ENCODE measurements around the gene PDIK1L. TPM values are rescaled to one million over a fixed set of nuclear protein-coding genes. Genes with fewer than 3 reads are reported as not detected.

Gene PDIK1L
- polyA plus RNA-seq, 1 donor, result 12.7 TPM

- Histone ChIP-seq H3K4me1 (ENCODE audit: control insufficient read depth, insufficient read depth, low read length) (peaks cover 16% of the 10 kb centered on the region), H3K27ac (ENCODE audit: low read length) (no peak overlapping the region), H3K9me3 (ENCODE audit: control insufficient read depth, low read depth, low read length) (peaks cover 5% of the 10 kb centered on the region), H3K4me3 (ENCODE audit: low read length) (peak overlapping the region; percentile 33), H3K36me3 (ENCODE audit: control insufficient read depth, insufficient read depth, low read length) (no peaks in the 10 kb centered on the region), H3K27me3 (ENCODE audit: control insufficient read depth, insufficient read depth, low read length) (peaks cover 32% of the 10 kb centered on the region)
- no CpG with 5 or more reads among the region's 9 CpGs for WGBS (ENCODE audit: insufficient coverage, low lambda C conversion rate)
- no peak for DNase-seq
These were observed 52.0 kb downstream of the PDIK1L start for GRCh38 chr1:26163684-26164035.

DNA sequence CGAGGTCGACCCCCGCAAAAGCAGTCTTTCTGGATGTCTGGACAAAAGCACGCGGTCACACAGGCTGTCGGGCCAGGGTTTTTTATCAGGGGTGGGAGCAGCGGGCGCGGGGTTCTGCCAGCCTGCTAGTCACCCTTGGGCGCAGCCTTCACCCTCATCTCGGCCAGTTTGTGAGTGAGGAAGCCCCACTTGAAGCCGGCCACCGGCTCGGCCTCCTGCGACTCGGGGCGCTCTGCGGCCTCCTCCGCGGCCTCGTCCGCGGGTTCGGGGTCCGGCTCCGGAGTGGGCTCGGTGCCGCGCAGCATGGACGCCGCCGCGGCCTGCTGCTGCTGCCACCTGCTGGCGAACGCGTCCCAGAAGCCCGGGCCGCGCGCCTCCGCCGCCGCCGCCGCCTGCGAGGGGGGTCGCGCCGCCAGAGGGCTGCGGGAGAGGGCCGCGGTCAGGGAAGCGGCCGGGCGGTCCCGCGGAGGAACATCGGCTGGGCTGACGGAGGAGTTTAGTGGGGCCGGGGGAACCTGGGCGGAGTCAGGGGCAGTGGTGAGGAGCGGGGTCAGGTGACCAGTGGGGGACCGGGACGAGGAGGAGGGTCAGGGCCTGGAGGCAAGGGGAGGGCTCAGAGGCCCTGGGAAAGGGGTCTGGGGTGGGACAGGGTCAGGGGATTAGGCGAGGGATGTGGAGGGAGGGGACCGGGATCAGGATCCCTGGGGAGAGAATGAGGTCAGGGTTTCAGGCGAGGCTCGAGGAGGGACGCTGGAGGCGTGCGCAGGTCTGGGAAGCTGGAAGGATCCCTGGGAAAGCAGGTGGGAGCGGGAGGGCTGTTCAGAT lies 52.6 kb downstream of the PDIK1L start:
- Histone ChIP-seq H3K36me3 (ENCODE audit: control insufficient read depth, insufficient read depth, low read length) (no peaks in the 10 kb centered on the region), H3K4me3 (ENCODE audit: low read length) (peak overlapping the region; percentile 35), H3K27me3 (ENCODE audit: control insufficient read depth, insufficient read depth, low read length) (peaks cover 32% of the 10 kb centered on the region), H3K27ac (ENCODE audit: low read length) (no peak overlapping the region), H3K9me3 (ENCODE audit: control insufficient read depth, low read depth, low read length) (peaks cover 5% of the 10 kb centered on the region), H3K4me1 (ENCODE audit: control insufficient read depth, insufficient read depth, low read length) (peaks cover 19% of the 10 kb centered on the region)
- peak in 1 of 2 donors; percentile 49 for DNase-seq
- no CpG with 5 or more reads among the region's 72 CpGs for WGBS (ENCODE audit: insufficient coverage, low lambda C conversion rate)

- no peak overlapping the region for H3K27ac ChIP-seq (ENCODE audit: low read length)
- no peaks in the 10 kb centered on the region for H3K36me3 ChIP-seq (ENCODE audit: control insufficient read depth, insufficient read depth, low read length)
- peaks cover 23% of the 10 kb centered on the region for H3K4me1 ChIP-seq (ENCODE audit: control insufficient read depth, insufficient read depth, low read length)
- no peak for DNase-seq
- H3K27me3 ChIP-seq (ENCODE audit: control insufficient read depth, insufficient read depth, low read length), result peaks cover 31% of the 10 kb centered on the region
- H3K4me3 ChIP-seq (ENCODE audit: low read length), result no peak overlapping the region
- WGBS (ENCODE audit: insufficient coverage, low lambda C conversion rate), result 58% methylated on average over 2 of the region's 19 CpGs
- peaks cover 5% of the 10 kb centered on the region for H3K9me3 ChIP-seq (ENCODE audit: control insufficient read depth, low read depth, low read length)
These were observed 53.5 kb downstream of the PDIK1L start for GRCh38 chr1:26164861-26165842.

DNA sequence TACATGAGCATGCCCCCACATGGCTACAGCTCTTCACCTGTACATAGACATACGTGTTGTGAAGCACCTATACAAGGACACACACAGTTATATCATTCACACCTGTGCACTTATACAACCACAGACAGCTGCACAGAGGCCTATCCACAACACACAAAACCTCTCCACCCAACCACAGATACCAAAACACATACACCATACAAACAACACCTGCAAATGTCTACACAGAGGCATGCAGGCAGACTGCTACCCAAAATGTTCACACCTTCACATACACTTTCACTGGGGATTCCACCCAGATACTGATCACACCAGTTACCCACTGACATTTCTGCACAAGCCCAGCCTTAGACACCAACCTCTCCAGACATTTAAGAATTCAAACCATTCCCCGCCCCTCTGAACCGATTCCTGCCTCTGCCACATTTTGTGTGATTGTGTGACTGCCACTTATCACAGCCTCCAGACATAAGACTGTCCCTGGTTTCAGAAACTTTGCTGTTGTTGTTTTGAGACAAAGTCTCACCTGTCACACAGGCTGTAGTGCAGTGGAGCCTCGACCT lies 55.2 kb downstream of the PDIK1L start:
- no peak for DNase-seq
- no peaks in the 10 kb centered on the region for H3K36me3 ChIP-seq (ENCODE audit: control insufficient read depth, insufficient read depth, low read length)
- WGBS (ENCODE audit: insufficient coverage, low lambda C conversion rate), result no CpG with 5 or more reads among the region's 4 CpGs
- H3K27ac ChIP-seq (ENCODE audit: low read length), result no peak overlapping the region
- no peak overlapping the region for H3K4me3 ChIP-seq (ENCODE audit: low read length)
- H3K27me3 ChIP-seq (ENCODE audit: control insufficient read depth, insufficient read depth, low read length), result peaks cover 16% of the 10 kb centered on the region
- no peaks in the 10 kb centered on the region for H3K9me3 ChIP-seq (ENCODE audit: control insufficient read depth, low read depth, low read length)
- H3K4me1 ChIP-seq (ENCODE audit: control insufficient read depth, insufficient read depth, low read length), result peaks cover 26% of the 10 kb centered on the region

- peak in 1 of 2 donors; percentile 23 for DNase-seq
- Histone ChIP-seq H3K36me3 (ENCODE audit: control insufficient read depth, insufficient read depth, low read length) (no peaks in the 10 kb centered on the region), H3K4me3 (ENCODE audit: low read length) (peak within 1 kb of the TSS; percentile 56), H3K27ac (ENCODE audit: low read length) (peak within 1 kb of the TSS; percentile 74), H3K4me1 (ENCODE audit: control insufficient read depth, insufficient read depth, low read length) (peaks cover 25% of the 10 kb centered on the region), H3K27me3 (ENCODE audit: control insufficient read depth, insufficient read depth, low read length) (peaks cover 3% of the 10 kb centered on the region), H3K9me3 (ENCODE audit: control insufficient read depth, low read depth, low read length) (no peaks in the 10 kb centered on the region)
- WGBS (ENCODE audit: insufficient coverage, low lambda C conversion rate), result no CpG with 5 or more reads among the region's 5 CpGs
These were observed 57.0 kb downstream of the PDIK1L start, which contains the start of gene C1orf232 for GRCh38 chr1:26168410-26169197. TSS of gene C1orf232 (minus strand) at chr1:26168963. CDS start at chr1:26168499, 464 bp downstream.

DNA sequence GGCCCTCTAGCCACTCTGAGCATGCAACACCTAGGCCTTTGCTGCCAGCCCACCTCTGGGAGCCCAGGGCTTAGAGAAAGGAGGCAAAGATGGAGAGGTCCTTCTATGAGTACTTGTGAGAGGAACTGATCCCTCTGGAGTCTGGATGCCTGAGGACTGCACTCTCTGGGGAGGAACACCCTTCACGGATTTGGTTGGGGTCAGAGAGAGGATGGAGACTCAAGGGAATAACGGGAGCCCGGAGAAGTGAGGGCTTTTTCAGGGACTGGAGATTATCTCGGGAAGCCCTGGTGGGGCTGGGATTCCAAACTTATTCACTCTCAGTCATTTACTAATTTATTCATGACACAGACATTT lies 57.6 kb downstream of the PDIK1L start:
- Histone ChIP-seq H3K36me3 (ENCODE audit: control insufficient read depth, insufficient read depth, low read length) (no peaks in the 10 kb centered on the region), H3K9me3 (ENCODE audit: control insufficient read depth, low read depth, low read length) (no peaks in the 10 kb centered on the region), H3K4me1 (ENCODE audit: control insufficient read depth, insufficient read depth, low read length) (peaks cover 21% of the 10 kb centered on the region), H3K4me3 (ENCODE audit: low read length) (peak overlapping the region; percentile 56), H3K27ac (ENCODE audit: low read length) (peak overlapping the region; percentile 74), H3K27me3 (ENCODE audit: control insufficient read depth, insufficient read depth, low read length) (no peaks in the 10 kb centered on the region)
- no peak for DNase-seq
- no CpG with 5 or more reads among the region's 4 CpGs for WGBS (ENCODE audit: insufficient coverage, low lambda C conversion rate)

DNA sequence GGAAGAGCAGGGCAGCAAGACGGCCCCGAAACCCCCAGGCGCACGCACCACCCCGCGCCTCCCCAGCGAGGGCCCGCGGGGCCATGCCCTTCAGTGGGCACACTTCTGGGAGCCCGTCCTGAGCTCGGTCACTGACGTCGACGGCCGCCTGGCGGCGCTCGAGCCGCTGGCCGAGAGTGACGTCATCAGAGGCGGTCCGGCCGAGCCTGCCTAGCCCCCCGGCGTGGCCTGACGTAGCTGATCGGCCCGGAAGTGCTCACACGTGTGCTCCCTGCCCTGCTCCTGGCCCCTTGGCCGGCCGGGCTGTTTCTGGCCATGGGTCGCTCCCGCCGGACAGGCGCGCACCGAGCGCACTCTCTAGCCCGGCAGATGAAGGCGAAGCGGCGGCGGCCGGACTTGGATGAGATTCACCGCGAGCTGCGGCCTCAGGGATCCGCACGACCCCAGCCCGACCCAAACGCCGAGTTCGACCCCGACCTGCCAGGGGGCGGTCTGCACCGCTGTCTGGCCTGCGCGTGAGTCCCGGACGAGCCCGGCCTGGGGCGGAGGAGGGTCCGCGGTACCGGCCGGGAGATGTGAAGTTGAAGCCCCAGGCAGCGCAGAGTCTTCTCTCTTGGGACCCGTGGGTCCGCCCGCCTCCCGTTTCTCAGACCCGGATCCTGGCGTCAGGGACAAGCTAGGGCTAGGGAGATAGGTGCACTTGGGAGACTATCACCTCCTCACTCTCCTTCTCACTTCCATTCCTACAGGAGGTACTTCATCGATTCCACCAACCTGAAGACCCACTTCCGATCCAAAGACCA lies 58.2 kb downstream of the PDIK1L start, which contains the start of gene ZNF593:
ZNF593 (plus strand) TSS at position 240 of the 803 bp plus-strand sequence; CDS start at position 316, 76 bp downstream.
- H3K27ac ChIP-seq (ENCODE audit: low read length), result peak within 1 kb of the TSS; percentile 74
- peak; percentile 91 to 93 for DNase-seq
- peak within 1 kb of the TSS; percentile 56 for H3K4me3 ChIP-seq (ENCODE audit: low read length)
- peaks cover 17% of the 10 kb centered on the region for H3K4me1 ChIP-seq (ENCODE audit: control insufficient read depth, insufficient read depth, low read length)
- WGBS (ENCODE audit: insufficient coverage, low lambda C conversion rate), result no CpG with 5 or more reads among the region's 76 CpGs
- no peaks in the 10 kb centered on the region for H3K36me3 ChIP-seq (ENCODE audit: control insufficient read depth, insufficient read depth, low read length)
- no peaks in the 10 kb centered on the region for H3K9me3 ChIP-seq (ENCODE audit: control insufficient read depth, low read depth, low read length)
- H3K27me3 ChIP-seq (ENCODE audit: control insufficient read depth, insufficient read depth, low read length), result no peaks in the 10 kb centered on the region

GRCh38 chr1:26170472-26170821 lies 58.8 kb downstream of the PDIK1L start:
- Histone ChIP-seq H3K4me1 (ENCODE audit: control insufficient read depth, insufficient read depth, low read length) (peaks cover 17% of the 10 kb centered on the region), H3K9me3 (ENCODE audit: control insufficient read depth, low read depth, low read length) (no peaks in the 10 kb centered on the region), H3K27ac (ENCODE audit: low read length) (peak overlapping the region; percentile 74), H3K36me3 (ENCODE audit: control insufficient read depth, insufficient read depth, low read length) (no peaks in the 10 kb centered on the region), H3K27me3 (ENCODE audit: control insufficient read depth, insufficient read depth, low read length) (no peaks in the 10 kb centered on the region), H3K4me3 (ENCODE audit: low read length) (peak overlapping the region; percentile 56)
- WGBS (ENCODE audit: insufficient coverage, low lambda C conversion rate), result no CpG with 5 or more reads among the region's 9 CpGs
- no peak for DNase-seq

Data from large intestine (tissue), 3 donors.